ENCODE results near the gene NAPB. TPM values are rescaled to one million over a fixed set of nuclear protein-coding genes. Genes with fewer than 3 reads are reported as not detected.

Gene NAPB
- total RNA-seq, 4 donors from 2014 or later: 10.9 to 16.1 (median 13.6) TPM

GRCh38 chr20:23362392-23363256 is 58.7 kb downstream of the NAPB start:
- 6 to 15% methylated on average over 15 to 34 of the region's 50 CpGs for WGBS, 2 donors
- Histone ChIP-seq H3K4me1 (peaks cover 3 to 71% (median 32%) of the 10 kb centered on the region in 4 donors), H3K36me3 (peaks cover 0 to 31% (median 0%) of the 10 kb centered on the region in 3 donors), H3K27me3 (no peaks in the 10 kb centered on the region), H3K4me3 (peak overlapping the region; percentile 92 to 100 (median 96)), H3K9me3 (no peaks in the 10 kb centered on the region), H3K27ac (peak overlapping the region; percentile 96 to 100 (median 98))
- TF ChIP-seq EP300 (IDR thresholded peaks at IDR 0.05) (peak in 1 of 2 donors; percentile 5), POLR2A (IDR thresholded peaks at IDR 0.05) (no peak)
- DNase-seq (ENCODE audit: low spot score in 2 of 2): peak; percentile 21 to 30

GRCh38 chr20:23361476-23362391 is 59.6 kb downstream of the NAPB start, which contains the start of gene GZF1:
Gene GZF1, plus strand, starts transcription at chr20:23362182. Its CDS starts 2,202 bp downstream, at chr20:23364384.
- H3K4me1 ChIP-seq: peaks cover 3 to 71% (median 30%) of the 10 kb centered on the region in 4 donors
- no peaks in the 10 kb centered on the region for H3K27me3 ChIP-seq

GRCh38 chr20:23361119-23361475 is 60.2 kb downstream of the NAPB start:
- no peak for TF ChIP-seq EP300 (IDR thresholded peaks at IDR 0.05)
- no peak for TF ChIP-seq POLR2A (IDR thresholded peaks at IDR 0.05)
- no peak for TF ChIP-seq CTCF (IDR thresholded peaks at IDR 0.05)
- WGBS, 2 donors: 3% methylated on average over 8 of the region's 8 CpGs
- Histone ChIP-seq H3K36me3 (peaks cover 0 to 22% (median 0%) of the 10 kb centered on the region in 3 donors), H3K27me3 (no peaks in the 10 kb centered on the region), H3K4me3 (peak overlapping the region; percentile 78 to 100 (median 94)), H3K4me1 (peaks cover 3 to 66% (median 25%) of the 10 kb centered on the region in 4 donors), H3K9me3 (no peaks in the 10 kb centered on the region), H3K27ac (peak overlapping the region; percentile 96 to 100 (median 98))
- peak in 1 of 2 donors; percentile 21 for DNase-seq (ENCODE audit: low spot score in 2 of 2)

More at GRCh38 chr20:23361476-23362391, 59.6 kb downstream of the NAPB start, which contains the start of gene GZF1:
- 1 to 3% methylated on average over 8 to 53 of the region's 114 CpGs for WGBS, 2 donors
- Histone ChIP-seq H3K9me3 (no peaks in the 10 kb centered on the region), H3K4me3 (peak within 1 kb of the TSS; percentile 92 to 100 (median 96)), H3K36me3 (peaks cover 0 to 23% (median 0%) of the 10 kb centered on the region in 3 donors), H3K27ac (peak within 1 kb of the TSS; percentile 96 to 100 (median 98))
- peak; percentile 94 to 95 for TF ChIP-seq POLR2A (IDR thresholded peaks at IDR 0.05)
- peak; percentile 100 for TF ChIP-seq EP300 (IDR thresholded peaks at IDR 0.05)
- peak in 3 of 5 experiments; percentile 14 to 77 (median 76) for TF ChIP-seq CTCF (IDR thresholded peaks at IDR 0.05)
- peak; percentile 95 for DNase-seq (ENCODE audit: low spot score in 2 of 2)

- WGBS, 2 donors: 67 to 71% methylated on average over 1 of the region's 1 CpG
- no peak for DNase-seq (ENCODE audit: low spot score in 2 of 2)
- H3K9me3 ChIP-seq: no peaks in the 10 kb centered on the region
- no peaks in the 10 kb centered on the region for H3K27me3 ChIP-seq
- peak overlapping the region in 2 of 4 donors; percentile 78 to 100 for H3K4me3 ChIP-seq
- no peak for TF ChIP-seq CTCF (IDR thresholded peaks at IDR 0.05)
- TF ChIP-seq EP300 (IDR thresholded peaks at IDR 0.05): no peak
- no peak for TF ChIP-seq POLR2A (IDR thresholded peaks at IDR 0.05)
- peaks cover 0 to 23% (median 0%) of the 10 kb centered on the region in 3 donors for H3K36me3 ChIP-seq
- H3K27ac ChIP-seq: peak overlapping the region; percentile 96 to 100 (median 98)
- peaks cover 3 to 61% (median 20%) of the 10 kb centered on the region in 4 donors for H3K4me1 ChIP-seq
These were observed 60.8 kb downstream of the NAPB start for GRCh38 chr20:23360531-23360930.
